ENCODE data around the gene SH3TC1.

- TF ChIP-seq CTCF (conservative IDR thresholded peaks at IDR 0.05; ENCODE audit: low read length) (no peak), EZH2phosphoT487 (IDR thresholded peaks at IDR 0.05; ENCODE audit: borderline replicate concordance) (no peak)
Measured at GRCh38 chr4:8158710-8159536, 40.2 kb upstream of the SH3TC1 start, which contains the start of gene ABLIM2.
